SK-MEL-5 (cell line): ENCODE results near the gene PPP1R12B. TPM values are rescaled to one million over a fixed set of nuclear protein-coding genes. Genes with fewer than 3 reads are reported as not detected.
"Not testable (repeated sequence)": the region's sequence is repeated elsewhere in the genome, so short reads cannot be mapped to it uniquely, and the experiment has no call there.

ENCODE experiments used
- DNase-seq: peaks from one replicate; pipeline ENCODE4 v3.0.0-alpha.2; 2016; ENCODE audit warnings: low read depth, low spot score
- in situ Hi-C: cut with HindIII; loops from 2 replicates; pipeline ENCODE4 v1.10.0; 2016; ENCODE audit warnings: low sequenced_read_pairs, high pct_unique_total_duplicates, low pct_unique_long_range_greater_than_20kb
- total RNA-seq: library from RNA; depleted of rRNA; stranded (reverse); fragments of >200 nt; shearing (Covaris generic); gene quantifications from 2 replicates; pipeline ENCODE4 v1.2.3, GENCODE V29; 2014

The PPP1R12B gene
- total RNA-seq, 1 experiment from 2014 or later: 18.6 TPM

DNA sequence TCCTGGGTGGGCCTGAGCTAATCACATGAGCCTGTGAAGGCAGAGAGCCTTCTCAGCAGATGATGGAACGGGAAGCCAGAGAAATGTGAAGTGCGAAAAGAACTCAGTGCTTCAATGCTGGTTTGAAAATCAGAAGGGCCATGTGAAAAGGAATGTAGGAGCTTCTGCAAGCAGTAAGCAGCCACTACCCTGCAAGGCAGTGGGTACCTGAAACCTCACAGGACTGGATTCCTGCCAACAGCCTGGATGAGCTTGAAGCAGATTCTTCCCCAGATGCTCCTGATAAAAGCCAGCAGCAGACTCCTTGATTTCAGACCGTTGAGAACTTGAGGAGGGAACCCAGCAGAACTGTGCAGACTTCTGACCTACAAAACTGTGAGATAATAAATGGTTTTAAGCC lies 203.2 kb downstream of the PPP1R12B start:
- no peak for DNase-seq
- in situ Hi-C loops: no loop called here

DNA sequence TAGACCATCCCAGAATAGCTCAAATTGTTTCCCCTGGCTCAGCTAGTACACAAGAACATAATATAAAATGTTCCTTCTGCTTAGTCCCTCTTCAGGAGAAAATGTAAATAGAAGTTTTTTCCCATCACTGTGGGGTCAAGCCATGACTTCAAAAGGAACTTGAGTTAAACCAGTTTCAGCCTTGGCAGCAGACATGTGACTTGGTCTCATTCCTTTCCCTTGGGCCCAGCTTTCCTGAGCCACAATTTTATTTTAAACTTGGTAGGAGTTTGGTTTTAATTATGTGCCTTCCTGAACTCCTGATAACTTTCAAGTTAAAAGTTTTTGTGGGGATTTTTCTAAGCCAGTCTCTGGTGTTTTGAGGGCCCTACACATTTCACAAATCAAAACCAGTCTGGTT lies 204.1 kb downstream of the PPP1R12B start:
- in situ Hi-C loops: not testable (repeated sequence)

DNA sequence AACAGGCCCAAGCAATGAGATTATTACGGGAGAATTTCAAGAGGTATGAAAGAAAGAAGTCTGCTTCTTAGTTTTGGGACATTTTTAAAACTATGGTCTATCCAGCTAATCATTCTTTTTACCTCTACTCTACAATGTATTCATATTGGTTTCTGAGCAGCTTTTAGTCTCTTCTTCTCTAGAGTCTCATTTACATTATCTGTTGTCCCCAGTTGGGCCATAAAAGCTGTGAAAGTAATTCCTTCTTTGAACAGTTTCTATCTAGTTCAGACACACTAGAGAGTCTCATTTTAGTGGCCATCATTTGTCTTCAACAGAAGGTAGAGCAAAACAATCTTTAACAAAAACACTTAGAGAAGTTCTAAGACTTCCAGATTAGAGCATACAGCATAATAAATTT lies 204.6 kb downstream of the PPP1R12B start:
- in situ Hi-C loops, DNase-seq: not testable (repeated sequence)

More for the DNA sequence above, 204.1 kb downstream of the PPP1R12B start:
- DNase-seq: not testable (repeated sequence)

DNA sequence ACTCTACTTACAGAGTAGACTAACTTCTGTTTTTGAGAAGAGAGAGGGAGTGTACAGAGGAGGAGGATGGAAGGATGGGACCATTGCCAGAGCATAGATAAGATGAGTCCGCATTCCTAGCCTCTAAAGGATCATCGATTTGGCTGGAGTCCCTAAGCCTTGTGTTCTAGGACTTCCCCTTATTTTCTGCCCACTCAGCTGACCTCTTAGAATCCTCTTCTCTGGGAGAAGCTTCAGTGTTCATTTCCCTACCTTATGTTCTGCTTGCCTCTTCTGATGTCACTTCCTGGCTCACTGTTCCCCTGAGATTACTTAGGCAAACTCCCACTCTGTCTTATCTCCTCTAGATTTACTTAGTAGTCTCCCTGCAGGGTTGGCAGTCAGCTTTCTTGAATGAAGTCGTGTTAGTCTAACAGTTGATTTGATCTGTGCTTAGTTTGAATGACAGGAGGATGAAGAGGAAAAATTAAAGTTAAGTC lies 205.1 kb downstream of the PPP1R12B start:
- no peak for DNase-seq
- in situ Hi-C loops: no loop called here

DNA sequence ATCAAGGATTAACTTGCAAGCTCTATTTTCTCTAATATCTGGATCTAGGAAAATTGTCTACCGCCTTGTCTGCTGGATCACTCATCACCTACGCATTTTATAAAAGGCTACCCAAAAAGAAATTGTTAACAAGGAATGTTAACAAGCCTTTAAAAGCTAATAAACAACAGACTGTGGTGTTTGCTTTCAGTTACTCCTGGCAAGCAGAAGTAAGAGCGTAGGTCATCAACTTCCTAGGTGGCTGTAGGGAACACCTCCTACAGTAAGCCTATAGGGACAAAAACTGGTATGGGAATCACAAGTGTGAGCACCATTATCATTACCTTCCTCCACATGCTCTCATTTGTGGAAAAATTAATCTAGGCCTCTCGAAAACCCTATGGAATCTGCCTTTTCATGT lies 206.1 kb downstream of the PPP1R12B start:
- in situ Hi-C loops, DNase-seq: not testable (repeated sequence)

DNA sequence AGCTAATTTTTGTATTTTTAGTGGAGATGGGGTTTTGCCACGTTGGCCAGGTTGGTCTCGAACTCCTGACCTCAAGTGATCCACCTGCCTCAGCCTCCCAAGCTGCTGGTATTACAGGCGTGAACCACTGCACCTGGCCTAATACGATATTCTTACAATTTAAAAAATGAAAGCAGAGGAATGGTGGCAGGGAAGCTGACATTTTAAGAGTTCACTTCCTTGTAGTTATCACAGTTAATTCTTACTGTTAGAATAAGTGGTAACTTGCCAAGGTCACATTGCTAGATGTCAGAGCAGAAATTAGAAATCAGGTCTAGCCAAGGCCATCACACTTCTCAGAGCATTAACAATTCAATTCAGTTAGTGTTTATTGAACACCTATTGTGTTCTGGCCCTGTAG lies 207.5 kb downstream of the PPP1R12B start:
- in situ Hi-C loops, DNase-seq: not testable (repeated sequence)

DNA sequence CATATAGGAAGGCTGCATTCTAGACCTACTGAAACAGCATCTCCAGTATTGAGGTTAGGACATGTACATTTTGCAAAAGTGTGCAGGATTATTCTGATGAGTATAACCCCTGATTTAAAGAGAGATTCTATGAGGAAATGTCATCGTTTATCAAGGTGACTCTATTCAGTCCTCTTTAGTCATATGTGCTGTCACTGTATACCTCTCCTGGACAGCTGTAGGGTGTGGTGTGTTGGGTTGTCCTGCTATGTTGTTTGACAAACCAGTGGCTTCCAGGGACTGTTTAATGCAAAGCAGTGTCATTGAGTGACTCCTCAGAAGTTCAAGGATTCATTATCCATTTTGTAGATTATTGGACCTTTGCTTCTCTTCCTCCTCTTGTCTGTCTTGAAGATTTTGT lies 209.2 kb downstream of the PPP1R12B start:
- in situ Hi-C loops, DNase-seq: not testable (repeated sequence)

DNA sequence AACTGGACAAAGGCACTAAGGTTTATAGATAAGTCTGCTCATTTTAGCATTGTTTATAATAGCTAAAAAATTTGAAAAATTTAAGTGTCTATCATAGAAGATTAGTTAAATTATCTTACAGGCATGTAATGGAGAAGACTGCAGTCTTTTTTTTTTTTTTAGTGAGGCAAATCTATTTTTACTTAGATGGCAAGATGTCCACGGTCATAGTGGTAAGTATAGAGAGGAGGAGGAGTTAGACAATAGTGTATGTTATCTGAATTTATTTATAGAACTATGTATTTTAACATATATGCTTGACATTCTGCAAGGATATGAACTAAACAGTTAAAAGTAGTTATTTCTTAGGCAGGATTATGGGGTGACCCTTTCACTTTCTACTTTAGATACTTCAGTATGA lies 212.7 kb downstream of the PPP1R12B start:
- DNase-seq: no peak
- in situ Hi-C loops: no loop called here

DNA sequence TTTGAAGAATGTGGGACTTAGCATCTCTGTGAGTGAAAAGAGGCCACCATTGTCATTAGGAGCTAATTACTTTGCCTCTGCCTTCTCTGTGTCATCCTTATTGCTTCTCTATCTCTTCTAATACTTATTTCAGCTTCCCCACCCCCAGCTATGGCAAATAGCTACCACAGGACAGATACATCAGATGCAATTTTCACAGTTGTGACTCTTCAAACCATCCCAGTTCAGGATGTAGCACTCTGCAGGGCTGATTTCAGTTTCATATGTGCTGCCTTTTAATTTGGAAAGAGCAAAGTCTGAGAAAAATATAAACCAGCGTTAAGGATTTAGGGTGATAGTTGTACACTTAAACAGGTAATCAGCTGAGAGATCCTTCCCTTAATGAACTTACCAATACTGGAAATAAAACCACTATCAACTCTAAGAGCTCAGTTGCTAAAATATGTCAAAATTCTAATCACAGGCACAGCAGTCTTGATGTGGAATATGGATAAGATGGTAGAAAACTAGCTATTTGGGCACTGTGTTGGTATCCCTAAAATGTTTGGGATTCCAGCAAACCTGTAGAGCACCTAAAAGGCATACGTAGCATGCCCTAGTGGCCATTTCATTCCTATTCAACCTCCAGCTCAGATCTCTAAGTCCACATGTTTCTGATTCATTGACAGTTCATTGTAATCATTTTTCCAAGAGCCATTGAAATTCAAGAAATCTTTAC lies 213.4 kb downstream of the PPP1R12B start:
- peak; percentile 46 for DNase-seq
- in situ Hi-C loops: no loop called here

DNA sequence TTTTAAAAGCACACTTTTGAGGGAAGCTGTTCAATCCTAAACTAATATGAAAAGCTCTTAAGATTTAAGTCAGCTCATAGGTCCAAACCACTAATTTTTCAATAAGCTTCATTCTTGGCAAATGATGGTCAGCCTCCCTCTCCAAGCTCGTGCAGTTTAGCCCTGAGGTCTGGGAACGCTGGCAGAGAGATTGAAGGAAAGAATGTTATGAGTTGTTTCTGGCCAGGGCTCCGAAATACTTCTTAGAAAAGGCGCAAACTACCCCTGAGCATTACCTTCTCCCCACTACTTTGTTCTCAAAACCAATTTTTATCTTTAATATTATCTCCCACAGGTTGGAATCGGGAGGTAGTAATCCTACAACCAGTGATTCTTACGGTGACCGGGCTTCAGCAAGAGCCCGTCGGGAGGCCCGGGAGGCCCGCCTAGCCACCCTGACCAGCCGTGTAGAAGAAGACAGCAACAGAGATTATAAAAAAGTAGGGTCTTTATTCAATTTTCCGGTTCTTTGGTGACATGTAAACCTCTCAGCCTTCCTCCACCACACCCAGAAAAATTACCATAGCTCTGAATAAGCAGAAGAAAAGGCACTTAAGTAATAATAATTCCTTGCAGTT lies 214.1 kb downstream of the PPP1R12B start:
- in situ Hi-C loops: no loop called here
- DNase-seq: no peak

DNA sequence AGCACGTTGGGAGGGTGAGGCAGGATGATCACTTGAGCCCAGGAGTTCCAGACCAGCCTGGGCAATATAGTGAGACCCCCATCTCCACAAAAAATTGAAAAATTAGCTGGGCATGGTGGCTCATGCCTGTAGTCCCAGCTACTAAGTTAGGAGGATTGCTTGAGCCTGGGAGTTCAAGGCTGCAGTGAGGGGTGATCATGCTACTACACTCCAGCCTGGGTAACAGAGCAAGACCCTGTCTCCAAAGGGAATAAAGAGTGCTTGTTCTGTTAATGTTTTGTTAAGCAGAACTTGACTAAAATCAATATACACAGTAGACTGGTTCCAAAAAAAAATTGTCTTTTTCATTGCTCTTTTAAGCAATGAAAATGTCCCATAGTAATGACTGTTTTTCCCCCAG lies 215.3 kb downstream of the PPP1R12B start:
- no peak for DNase-seq
- in situ Hi-C loops: no loop called here

DNA sequence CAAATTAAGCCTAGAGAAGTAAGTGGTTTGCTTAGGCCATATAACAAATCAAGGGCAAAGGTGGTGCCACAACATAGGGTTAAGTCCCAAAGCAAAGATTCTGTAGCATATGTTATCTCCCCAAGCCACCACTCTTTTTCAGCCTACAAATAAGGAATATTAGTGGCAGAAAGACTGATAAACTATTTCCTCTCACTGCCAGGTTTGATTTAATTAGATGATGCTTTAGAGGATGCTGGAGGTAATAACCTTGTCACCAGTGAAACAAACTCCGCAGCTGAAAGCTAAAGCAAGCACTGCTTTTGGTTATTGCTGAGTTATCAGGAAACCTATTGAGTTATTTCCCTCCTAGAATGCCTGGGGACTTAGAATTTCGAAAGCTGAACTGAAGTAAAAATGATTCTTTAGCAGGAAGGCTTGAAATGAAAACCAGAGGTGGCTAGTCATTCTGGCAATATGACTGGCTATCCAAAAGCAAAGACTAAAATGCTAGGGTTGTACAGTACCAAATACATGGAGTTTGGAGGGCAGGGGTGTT lies 216.5 kb downstream of the PPP1R12B start:
- no peak for DNase-seq
- in situ Hi-C loops: no loop called here

DNA sequence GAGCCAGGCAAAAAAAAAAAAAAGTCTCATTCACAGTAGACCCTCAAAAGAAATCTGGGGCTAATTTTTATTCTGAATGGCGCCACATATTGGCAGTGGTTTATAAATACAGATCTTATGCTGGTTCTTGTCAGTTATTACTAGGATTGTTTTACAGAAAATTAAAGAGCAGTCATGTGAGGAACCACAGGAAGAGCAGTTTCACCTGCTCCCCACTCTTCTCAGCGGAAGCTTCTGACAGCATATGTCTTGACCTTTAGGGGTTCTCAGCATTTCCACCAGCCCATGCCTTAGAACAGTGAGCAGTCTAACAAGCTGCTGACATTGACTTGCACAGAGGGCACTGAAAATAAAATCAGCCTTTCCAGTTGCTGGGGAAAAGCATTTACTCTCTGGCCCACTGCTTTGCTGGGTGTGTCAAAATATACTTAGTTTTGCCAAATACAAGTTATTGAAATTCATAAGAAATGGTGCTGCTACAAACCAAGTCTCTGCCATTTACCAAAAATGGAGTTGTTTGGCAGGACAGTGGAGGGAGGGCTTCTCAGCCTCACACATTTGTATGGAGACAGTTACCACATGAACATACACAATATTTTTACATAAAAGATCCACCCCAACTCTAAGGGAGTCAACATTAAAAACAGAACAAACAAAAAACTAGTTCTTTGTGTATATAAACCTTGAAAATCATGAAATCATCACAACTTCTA lies 217.5 kb downstream of the PPP1R12B start:
- in situ Hi-C loops: no loop called here
- DNase-seq: peak; percentile 63

DNA sequence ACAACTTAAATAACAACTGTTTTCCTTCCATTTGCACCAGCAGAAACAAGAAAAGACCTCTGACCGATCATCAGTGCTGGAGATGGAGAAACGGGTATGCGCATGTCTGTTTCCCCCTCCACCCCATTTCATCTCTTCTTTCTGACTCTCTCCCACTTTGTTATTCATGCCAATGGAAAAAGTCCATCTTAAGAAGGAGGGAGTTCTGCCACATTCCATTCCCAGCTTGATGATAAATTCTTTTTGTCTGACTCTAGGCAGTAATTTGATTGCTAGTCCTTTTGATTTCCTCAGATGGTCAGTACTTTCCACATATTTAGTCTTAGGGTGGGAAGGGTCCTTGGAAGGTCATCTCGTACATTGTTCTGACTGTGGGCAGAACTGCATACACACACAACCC lies 219.2 kb downstream of the PPP1R12B start:
- in situ Hi-C loops: no loop called here
- DNase-seq: no peak

DNA sequence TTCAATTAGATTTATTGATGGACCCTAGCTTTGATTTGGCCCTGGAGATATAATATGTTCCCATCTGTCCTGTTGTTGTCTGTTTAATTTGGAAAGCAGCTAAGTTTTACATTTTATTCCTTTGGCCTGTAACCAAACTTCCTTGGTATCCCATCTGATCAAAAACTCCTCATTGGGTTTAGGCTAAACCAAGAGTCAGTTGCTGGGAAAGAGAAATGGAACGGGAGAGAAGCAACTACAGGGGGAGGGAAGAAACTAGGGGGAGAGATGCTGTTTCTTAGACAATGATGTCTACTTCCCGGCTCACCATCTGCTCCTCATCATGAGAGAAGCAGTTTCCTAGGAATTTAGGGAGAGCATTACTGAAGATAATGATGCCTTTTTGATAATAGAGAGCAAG lies 219.9 kb downstream of the PPP1R12B start:
- no peak for DNase-seq
- in situ Hi-C loops: no loop called here

DNA sequence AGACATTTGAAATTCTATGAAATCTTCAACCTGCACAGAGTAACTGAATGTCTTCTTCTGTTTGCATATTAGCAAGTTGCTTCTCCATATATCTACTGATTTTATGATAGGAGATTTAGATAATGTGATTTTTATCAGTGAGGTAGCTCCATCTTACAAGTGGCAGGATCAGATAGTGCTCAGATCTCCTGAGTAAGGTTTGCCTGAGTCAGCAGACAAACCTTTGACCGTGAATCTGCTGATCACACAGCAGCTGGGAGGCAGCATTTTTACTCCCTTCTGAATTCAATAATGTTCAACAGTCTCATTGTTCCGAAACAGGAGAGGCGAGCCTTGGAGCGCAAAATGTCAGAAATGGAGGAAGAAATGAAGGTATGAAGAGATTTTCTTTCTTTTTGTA lies 220.3 kb downstream of the PPP1R12B start:
- in situ Hi-C loops: no loop called here
- peak; percentile 10 for DNase-seq

DNA sequence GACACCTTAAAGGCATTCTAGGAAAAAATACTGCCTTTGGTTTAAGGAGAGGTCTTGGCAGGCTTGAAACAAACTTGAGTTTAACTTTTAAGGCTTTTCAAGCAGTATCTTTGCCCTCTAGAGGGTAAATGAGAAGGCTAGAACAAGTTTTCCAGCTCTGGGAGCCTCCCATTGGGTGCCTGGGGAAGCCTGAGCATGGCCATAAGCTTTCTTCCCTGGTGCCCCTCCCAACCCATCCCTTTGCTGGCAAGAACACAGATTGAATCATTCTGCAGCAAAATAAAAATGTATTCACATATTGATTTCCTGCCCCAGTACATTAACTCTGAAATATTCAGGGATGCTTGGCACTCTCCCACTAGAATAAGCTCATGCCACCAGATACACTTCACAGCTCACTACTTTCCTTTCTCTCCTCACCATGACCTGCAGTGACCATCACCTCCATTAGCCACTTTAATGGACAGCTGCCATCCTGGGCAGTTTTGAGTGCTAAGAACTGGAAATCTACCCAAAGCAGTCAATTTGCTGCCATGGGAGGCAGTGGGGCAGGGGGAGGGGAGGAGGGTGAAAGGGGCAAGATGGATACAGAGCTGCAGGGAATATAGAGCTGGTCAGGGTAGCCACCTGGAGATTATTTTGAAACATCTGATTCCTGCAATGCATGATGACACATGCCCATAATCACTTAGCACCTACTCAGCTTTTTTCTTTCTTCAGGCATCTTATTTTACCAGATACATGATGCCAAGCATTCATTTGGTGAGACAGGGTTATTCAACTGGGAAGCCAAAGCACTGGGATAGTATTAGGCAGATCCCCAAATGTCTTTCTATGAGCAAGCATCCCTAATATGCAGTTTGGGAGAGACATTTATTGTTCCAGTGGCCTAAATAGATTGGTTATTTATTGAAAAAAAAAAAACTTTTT lies 221.2 kb downstream of the PPP1R12B start:
- in situ Hi-C loops: no loop called here
- DNase-seq: no peak
